IMR-90 (cell line): ENCODE data around the gene DNM3. TPM values are rescaled to one million over a fixed set of nuclear protein-coding genes. Genes with fewer than 3 reads are reported as not detected.
A peak's percentile ranks its signal among the peaks of the same experiment; 100 is the strongest.

ENCODE experiments used
- ATAC-seq: fragments of 200-7000 bp; cut with Tn5 transposase; 2 replicates; pipeline ENCODE4 v1.9.1; 2020; ENCODE audit warnings: low read depth, mild to moderate bottlenecking, moderate library complexity
- BruUV-seq: library from RNA; stranded (reverse); fragments of 400-500 nt; replicated peaks from 2 replicates; lab custom pipeline; 2021; lab: Mats Ljungman, UMichigan
- CTCF ChIA-PET: fragments of 300-600 bp; formaldehyde crosslinking; extraction: SDS; loops from one replicate; lab custom pipeline; 2021; ENCODE audit warnings: antibody characterized with exemption; lab: Yijun Ruan, JAX
- POLR2A ChIA-PET: fragments of 300-600 bp; sonication (Branson Sonifier 250); formaldehyde crosslinking; loops from one replicate; lab custom pipeline; 2022; ENCODE audit warnings: antibody characterized with exemption; ENCODE audit not compliant: unreplicated experiment; lab: Charles Lee
- DNase-seq: peaks from one replicate; pipeline ENCODE4 v3.0.0; 2013
- H2AFZ ChIP-seq: replicated peaks from 2 replicates; pipeline ENCODE3; 2013; ENCODE audit warnings: low read length, mild to moderate bottlenecking; ENCODE audit not compliant: poor library complexity
- H2AK5ac ChIP-seq: 2 replicates; pipeline ENCODE4 v1.6.1; 2013; ENCODE audit warnings: low read depth, low read length, inconsistent platforms
- H2AK9ac ChIP-seq: replicated peaks from 2 replicates; pipeline ENCODE3; 2013; ENCODE audit warnings: mild to moderate bottlenecking, low read depth, low read length, moderate library complexity; ENCODE audit not compliant: poor library complexity
- H2BK120ac ChIP-seq: 2 replicates; pipeline ENCODE4 v1.6.1; 2013; ENCODE audit warnings: low read depth, low read length, inconsistent platforms
- H2BK15ac ChIP-seq: 3 replicates; pipeline ENCODE4 v1.6.1; 2013; ENCODE audit warnings: low read depth, low read length, inconsistent platforms
- H2BK20ac ChIP-seq: 2 replicates; pipeline ENCODE4 v1.6.1; 2013; ENCODE audit warnings: low read depth, mild to moderate bottlenecking, inconsistent platforms, low read length, moderate library complexity
- H2BK5ac ChIP-seq: 2 replicates; pipeline ENCODE4 v1.6.1; 2013; ENCODE audit warnings: mild to moderate bottlenecking, low read depth, low read length, inconsistent platforms; ENCODE audit not compliant: poor library complexity, severe bottlenecking
- H3K14ac ChIP-seq: replicated peaks from 2 replicates; pipeline ENCODE4 v1.6.1; 2013; ENCODE audit warnings: low read depth, low read length, inconsistent platforms
- H3K18ac ChIP-seq: 2 replicates; pipeline ENCODE4 v1.6.1; 2013; ENCODE audit warnings: low read depth, low read length, control low read depth
- H3K23ac ChIP-seq: 2 replicates; pipeline ENCODE4 v1.6.1; 2013; ENCODE audit warnings: low read depth, low read length, inconsistent platforms
- H3K27ac ChIP-seq: 2 replicates; pipeline ENCODE4 v1.5.1; 2013; ENCODE audit warnings: mild to moderate bottlenecking, control low read depth, low read length; ENCODE audit not compliant: insufficient read depth
- H3K27me3 ChIP-seq: 2 replicates; pipeline ENCODE4 v1.6.1; 2013; ENCODE audit warnings: low read length; ENCODE audit not compliant: control insufficient read depth, insufficient read depth
- H3K36me3 ChIP-seq: 2 replicates; pipeline ENCODE4 v1.6.1; 2013; ENCODE audit warnings: low read length, mixed read lengths; ENCODE audit not compliant: control insufficient read depth, insufficient read depth
- H3K4ac ChIP-seq: 2 replicates; pipeline ENCODE4 v1.6.1; 2013; ENCODE audit warnings: low read depth, low read length, inconsistent platforms
- H3K4me1 ChIP-seq: 2 replicates; pipeline ENCODE4 v1.6.1; 2013; ENCODE audit warnings: low read length, mixed read lengths; ENCODE audit not compliant: control insufficient read depth, insufficient read depth
- H3K4me2 ChIP-seq: 2 replicates; pipeline ENCODE4 v1.6.1; 2013; ENCODE audit warnings: low read depth, mild to moderate bottlenecking, control low read depth, low read length, moderate library complexity
- H3K4me3 ChIP-seq: 2 replicates; pipeline ENCODE4 v1.5.1; 2013; ENCODE audit warnings: low read depth, mild to moderate bottlenecking, control low read depth, low read length, moderate library complexity; ENCODE audit not compliant: insufficient read depth
- H3K56ac ChIP-seq: 2 replicates; pipeline ENCODE4 v1.6.1; 2013; ENCODE audit warnings: low read length, inconsistent platforms; ENCODE audit not compliant: insufficient read depth; ENCODE audit errors: extremely low read depth
- H3K79me1 ChIP-seq, 2 experiments: 2 replicates each; pipeline ENCODE4 v1.6.1; 2013; ENCODE audit warnings: low read length in 2 of 2, inconsistent platforms in 1 of 2, low read depth in 1 of 2
- H3K9ac ChIP-seq: 2 replicates; pipeline ENCODE4 v1.6.1; 2013; ENCODE audit warnings: low read depth, low read length, control low read depth
- H3K9me1 ChIP-seq: 2 replicates; pipeline ENCODE4 v1.6.1; 2013; ENCODE audit warnings: low read length, inconsistent platforms; ENCODE audit not compliant: insufficient read depth
- H3K9me3 ChIP-seq: 2 replicates; pipeline ENCODE4 v1.6.1; 2013; ENCODE audit warnings: low read length; ENCODE audit not compliant: control insufficient read depth, insufficient read depth
- H4K20me1 ChIP-seq: 2 replicates; pipeline ENCODE4 v1.6.1; 2013; ENCODE audit warnings: low read length, inconsistent platforms; ENCODE audit not compliant: insufficient read depth
- H4K5ac ChIP-seq: 2 replicates; pipeline ENCODE4 v1.6.1; 2013; ENCODE audit warnings: mild to moderate bottlenecking, low read depth, low read length, control low read depth
- H4K8ac ChIP-seq, 2 experiments: 2 replicates each; pipeline ENCODE4 v1.6.1; 2013; ENCODE audit warnings: low read depth in 2 of 2, low read length in 2 of 2, control low read depth in 1 of 2, inconsistent platforms in 1 of 2
- H4K91ac ChIP-seq: 2 replicates; pipeline ENCODE4 v1.6.1; 2013; ENCODE audit warnings: low read depth, low read length, inconsistent platforms; ENCODE audit not compliant: insufficient read depth
- BHLHE40 ChIP-seq: fragments of 150-350 bp; IDR thresholded peaks from 2 replicates; pipeline ENCODE4 v1.6.1; 2016; ENCODE audit warnings: mild to moderate bottlenecking, low read depth, low read length
- FOS ChIP-seq: fragments of 150-350 bp; IDR thresholded peaks from 2 replicates; pipeline ENCODE4 v1.6.1; 2016; ENCODE audit warnings: low read depth, low read length
- MAZ ChIP-seq: IDR thresholded peaks from 2 replicates; pipeline ENCODE4 v1.6.1; 2012; ENCODE audit warnings: low read depth, mild to moderate bottlenecking, low read length, improper control_type of control experiment, moderate library complexity, borderline replicate concordance
- MXI1 ChIP-seq: IDR thresholded peaks from 2 replicates; pipeline ENCODE4 v1.6.1; 2012; ENCODE audit warnings: low read depth, mild to moderate bottlenecking, low read length, moderate library complexity, borderline replicate concordance
- POLR2A ChIP-seq: IDR thresholded peaks from 2 replicates; pipeline ENCODE4 v1.6.1; 2012; ENCODE audit warnings: mild to moderate bottlenecking, low read depth, low read length
- RAD21 ChIP-seq: IDR thresholded peaks from 2 replicates; pipeline ENCODE4 v1.6.1; 2012; ENCODE audit warnings: low read length, improper control_type of control experiment
- USF2 ChIP-seq: fragments of 150-350 bp; IDR thresholded peaks from 2 replicates; pipeline ENCODE4 v1.6.1; 2017; ENCODE audit warnings: mild to moderate bottlenecking, antibody characterized with exemption, low read length, low read depth
- WGBS, 2 experiments: methylation state at CpG; one replicate each; pipeline versions ENCODE4 v1.1.5 to v1.1.7; 2013; ENCODE audit warnings: missing lambda C conversion rate in 2 of 2; ENCODE audit not compliant: insufficient read length in 1 of 2; ENCODE audit errors: extremely low coverage in 2 of 2; 5-methylcytosine and 5-hydroxymethylcytosine counted together
- dilution Hi-C: fragments of 300-500 bp; cut with HindIII; formaldehyde crosslinking; loops from one replicate; pipeline ENCODE4 v1.14.3; 2018; ENCODE audit warnings: low sequenced_read_pairs; ENCODE audit not compliant: unreplicated experiment
- in situ Hi-C: fragments of 300-500 bp; cut with MboI; formaldehyde crosslinking; loops from 3 replicates; pipeline ENCODE4 v1.14.3; 2019; ENCODE audit warnings: low sequenced_read_pairs, inconsistent platforms, mixed read lengths
- intact Hi-C: fragments of 100-400 bp; cut with micrococcal nuclease; formaldehyde crosslinking; loops from 2 replicates; pipeline ENCODE4 v1.10.0; 2022
- polyA plus RNA-seq, 3 experiments: library from polyadenylated mRNA; depleted of rRNA; stranded (reverse); fragments of >200 nt; gene quantifications; 2 replicates each; pipeline ENCODE4 v1.2.3, GENCODE V29; 2012; ENCODE audit warnings: low replicate concordance in 1 of 3
- total RNA-seq: library from RNA; depleted of rRNA; stranded (reverse); fragments of >200 nt; gene quantifications from 2 replicates; pipeline ENCODE4 v1.2.3, GENCODE V29; 2012

Gene DNM3
- total and polyA plus RNA-seq, 2 of the 4 experiments (the other 2 are of a cell fraction) = 0.36 TPM

GRCh38 chr1:172144445-172145061 is 303.3 kb downstream of the DNM3 start:
- H3K36me3 ChIP-seq = peaks cover 2% of the 10 kb centered on the region; the same call in 1 of the 2 replicates
- peak overlapping the region; percentile 90 for H2AK5ac ChIP-seq
- peak overlapping the region; percentile 84 for H2BK15ac ChIP-seq
- no peaks in the 10 kb centered on the region for H3K9me3 ChIP-seq
- DNase-seq = peak; percentile 98
- H2BK20ac ChIP-seq = peak overlapping the region; percentile 85
- WGBS, 2 experiments = 0% methylated on average over 6 of the region's 13 CpGs; no CpG with 5 or more reads in 1 of the 2 experiments
- H3K27me3 ChIP-seq = no peaks in the 10 kb centered on the region
- peak overlapping the region; percentile 94 for H2BK120ac ChIP-seq
- peak overlapping the region; percentile 72 to 93 for H4K8ac ChIP-seq
- BruUV-seq = no TSS peak
- ChIA-PET POLR2A (interaction anchor here (0.6 to 1.4 kb wide), 10 partner anchors 10 to 489 kb away, joined by 3 to 12 read pairs (median 4); no protein-coding TSS in a partner anchor), CTCF (interaction anchor here (0.6 to 1.5 kb wide), 4 partner anchors 10 to 157 kb away, joined by 3 read pairs; no protein-coding TSS in a partner anchor)
- H3K4me1 ChIP-seq = peaks cover 5% of the 10 kb centered on the region; the same call in 1 of the 2 replicates
- peak overlapping the region; percentile 99 for H3K14ac ChIP-seq
- in situ Hi-C loops (loop anchor here (10.0 kb wide), 1 partner anchor 250 kb away; no protein-coding TSS in a partner anchor), intact Hi-C loops (loop anchor here (1.0 to 10.0 kb wide), 10 partner anchors 36 to 440 kb away; partner anchors contain the start of genes PIGC and SUCO), dilution Hi-C loops (no loop called here)
- peak overlapping the region; percentile 87 for H4K5ac ChIP-seq
- peaks cover 3% of the 10 kb centered on the region; the same call in 1 of the 2 replicates for H3K9me1 ChIP-seq
- H3K27ac ChIP-seq = peak overlapping the region; percentile 86
- peak overlapping the region; percentile 99 for H3K4ac ChIP-seq
- peak overlapping the region; percentile 98 for H3K23ac ChIP-seq
- TF ChIP-seq FOS (no peak), USF2 (no peak), POLR2A (peak; percentile 87), BHLHE40 (0 out of 2 replicates have a peak, but pooled peaks have one; percentile 8), MAZ (peak; percentile 75; the same call in 1 of the 2 replicates), MXI1 (no peak), RAD21 (peak; percentile 18; the same call in 1 of the 2 replicates)
- peak overlapping the region; percentile 98 for H2AK9ac ChIP-seq
- H3K4me3 ChIP-seq = peak overlapping the region; percentile 65
- H3K4me2 ChIP-seq = peak overlapping the region; percentile 91
- H4K20me1 ChIP-seq = no peaks in the 10 kb centered on the region
- H3K18ac ChIP-seq = peak overlapping the region; percentile 93
- peak overlapping the region; percentile 100 for H3K56ac ChIP-seq
- H2BK5ac ChIP-seq = peak overlapping the region; percentile 85
- peak overlapping the region; percentile 79 for H2AFZ ChIP-seq
- H3K79me1 ChIP-seq = peaks cover 0 to 14% of the 10 kb centered on the region in 2 experiments; a peak in 2 of 4 replicates
- H4K91ac ChIP-seq = peak overlapping the region; percentile 98
- peak; percentile 90 for ATAC-seq
- peak overlapping the region; percentile 96 for H3K9ac ChIP-seq
